Subcutaneous adipose tissue (tissue), 4 donors: ENCODE results near the gene NR2C1. TPM values are rescaled to one million over a fixed set of nuclear protein-coding genes. Genes with fewer than 3 reads are reported as not detected.

Experiments used
- total RNA-seq, 4 donors: library from RNA; depleted of rRNA; stranded (reverse); fragments of >200 nt; gene quantifications; one replicate each; pipeline ENCODE4 v1.1.0, GENCODE V29; 2016
- TF ChIP-seq, protein P1 (sequence below): fragments of 450-650 bp; IDR thresholded peaks from one replicate; pipeline ENCODE4 v1.5.1; 2016; ENCODE audit warnings: low read depth, mild to moderate bottlenecking, control low read depth, antibody characterized with exemption, moderate library complexity

Gene NR2C1
- total RNA-seq, 4 donors from 2014 or later = 46.4 to 101 (median 69.5) TPM

- TF ChIP-seq, protein P1, sequence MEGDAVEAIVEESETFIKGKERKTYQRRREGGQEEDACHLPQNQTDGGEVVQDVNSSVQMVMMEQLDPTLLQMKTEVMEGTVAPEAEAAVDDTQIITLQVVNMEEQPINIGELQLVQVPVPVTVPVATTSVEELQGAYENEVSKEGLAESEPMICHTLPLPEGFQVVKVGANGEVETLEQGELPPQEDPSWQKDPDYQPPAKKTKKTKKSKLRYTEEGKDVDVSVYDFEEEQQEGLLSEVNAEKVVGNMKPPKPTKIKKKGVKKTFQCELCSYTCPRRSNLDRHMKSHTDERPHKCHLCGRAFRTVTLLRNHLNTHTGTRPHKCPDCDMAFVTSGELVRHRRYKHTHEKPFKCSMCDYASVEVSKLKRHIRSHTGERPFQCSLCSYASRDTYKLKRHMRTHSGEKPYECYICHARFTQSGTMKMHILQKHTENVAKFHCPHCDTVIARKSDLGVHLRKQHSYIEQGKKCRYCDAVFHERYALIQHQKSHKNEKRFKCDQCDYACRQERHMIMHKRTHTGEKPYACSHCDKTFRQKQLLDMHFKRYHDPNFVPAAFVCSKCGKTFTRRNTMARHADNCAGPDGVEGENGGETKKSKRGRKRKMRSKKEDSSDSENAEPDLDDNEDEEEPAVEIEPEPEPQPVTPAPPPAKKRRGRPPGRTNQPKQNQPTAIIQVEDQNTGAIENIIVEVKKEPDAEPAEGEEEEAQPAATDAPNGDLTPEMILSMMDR = no peak
Measured at GRCh38 chr12:95059984-95060383, 13.4 kb downstream of the NR2C1 start.

GRCh38 chr12:95057424-95057823 is 16.0 kb downstream of the NR2C1 start:
- TF ChIP-seq, protein P1 = no peak

DNA sequence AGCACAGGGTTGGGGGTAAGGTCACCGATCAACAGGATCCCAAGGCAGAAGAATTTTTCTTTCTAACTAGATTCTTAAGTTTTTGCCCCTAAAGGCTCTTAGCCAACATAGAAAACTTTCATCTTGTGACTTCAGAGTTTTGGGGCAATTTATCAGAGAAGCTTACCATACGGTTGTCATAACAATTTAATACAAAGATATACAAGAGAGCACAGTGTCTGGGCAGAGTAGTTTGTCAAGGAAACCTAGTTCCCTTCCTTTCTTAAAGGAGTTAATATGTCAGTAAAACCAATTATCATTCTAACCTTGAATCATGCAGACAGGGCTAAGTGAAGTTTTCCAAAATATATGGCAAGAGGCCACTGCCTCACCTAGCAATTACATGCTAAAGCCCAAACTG is 18.4 kb downstream of the NR2C1 start:
- TF ChIP-seq, protein P1 = no peak

GRCh38 chr12:95054206-95054605 is 19.2 kb downstream of the NR2C1 start:
- TF ChIP-seq, protein P1 = no peak

DNA sequence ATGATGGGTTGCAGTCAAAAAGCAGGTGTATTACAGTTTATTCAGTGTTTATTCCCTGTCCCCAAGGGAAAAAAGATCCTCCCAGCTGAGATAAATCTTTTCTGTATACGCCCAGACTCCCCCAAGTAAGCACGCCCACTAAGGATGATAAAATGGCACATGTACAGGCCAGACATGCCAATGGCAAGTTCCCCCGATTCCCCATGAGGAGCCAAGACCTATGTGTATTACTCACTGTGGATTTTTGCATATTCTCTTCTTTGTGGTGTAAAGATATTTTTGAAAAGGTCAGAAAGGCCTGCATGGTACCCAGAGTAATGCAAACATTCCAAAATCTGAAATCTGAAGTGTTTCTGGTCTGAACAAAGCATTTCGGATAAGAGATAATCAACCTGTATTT is 22.2 kb downstream of the NR2C1 start:
- TF ChIP-seq, protein P1 = no peak

GRCh38 chr12:95037906-95038305 is 35.5 kb downstream of the NR2C1 start:
- TF ChIP-seq, protein P1 = no peak

DNA sequence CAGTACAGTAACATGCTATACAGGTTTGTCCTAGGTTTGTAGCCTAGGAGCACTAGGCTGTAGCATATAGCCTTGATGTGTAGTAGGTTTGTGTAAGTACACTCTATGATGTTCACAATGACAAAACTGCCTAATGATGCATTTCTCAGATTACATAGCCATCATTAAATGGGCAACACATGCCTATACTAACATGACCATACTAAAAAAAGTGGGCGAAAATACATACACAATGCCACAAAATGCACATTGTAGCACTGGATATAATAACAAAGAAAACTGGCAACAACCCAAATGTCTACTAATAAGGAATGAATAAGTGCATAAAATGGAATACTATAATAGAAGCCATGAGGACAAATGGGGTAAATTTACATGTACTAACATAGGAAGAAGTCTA is 38.7 kb downstream of the NR2C1 start:
- TF ChIP-seq, protein P1 = no peak
